GM12891 (cell line): ENCODE data around the gene EPS8L2.
A peak's percentile ranks its signal among the peaks of the same experiment; 100 is the strongest.

Experiments used
- DNase-seq: peaks from one replicate; pipeline ENCODE4 v3.0.0; 2011; ENCODE audit warnings: low spot score; ENCODE audit not compliant: insufficient read length
- FAIRE-seq: peaks from 2 replicates; lab custom pipeline; 2011; peaks lifted over from hg19 to GRCh38; lab: Jason Lieb, UNC
- PAX5 ChIP-seq: IDR thresholded peaks from 2 replicates; pipeline ENCODE4 v1.6.1; 2011; ENCODE audit warnings: low read length, moderate library complexity, mild to moderate bottlenecking; ENCODE audit not compliant: insufficient read depth, severe bottlenecking
- POLR2A ChIP-seq: IDR thresholded peaks from 2 replicates; pipeline ENCODE4 v1.6.1; 2011; ENCODE audit warnings: low read depth, low read length, control low read depth
- POLR2AphosphoS5 ChIP-seq: IDR thresholded peaks from 2 replicates; pipeline ENCODE4 v1.6.1; 2011; ENCODE audit warnings: low read depth, low read length, control low read depth
- POU2F2 ChIP-seq: IDR thresholded peaks from 2 replicates; pipeline ENCODE4 v1.6.1; 2011; ENCODE audit warnings: low read depth, mild to moderate bottlenecking, control low read depth, low read length, moderate library complexity
- SPI1 ChIP-seq: IDR thresholded peaks from 2 replicates; pipeline ENCODE4 v1.6.1; 2011; ENCODE audit warnings: low read depth, low read length, control low read depth
- TAF1 ChIP-seq: IDR thresholded peaks from 2 replicates; pipeline ENCODE4 v1.6.1; 2011; ENCODE audit warnings: low read depth, low read length, control low read depth

Gene EPS8L2

GRCh38 chr11:764322-765024 is 58.4 kb downstream of the EPS8L2 start:
- FAIRE-seq (no peak), DNase-seq (no peak)
- TF ChIP-seq POLR2AphosphoS5 (peak; percentile 43; the same call in 1 of the 2 replicates), TAF1 (no peak)

GRCh38 chr11:765025-765801 is 59.2 kb downstream of the EPS8L2 start:
- FAIRE-seq = peak; percentile 57
- TF ChIP-seq POLR2AphosphoS5 (peak; percentile 70), TAF1 (no peak), POLR2A (0 out of 2 replicates have a peak, but pooled peaks have one; percentile 31), SPI1 (no peak), PAX5 (no peak), POU2F2 (0 out of 2 replicates have a peak, but pooled peaks have one; percentile 13)

GRCh38 chr11:765802-766091 is 59.7 kb downstream of the EPS8L2 start:
- FAIRE-seq = no peak

More at GRCh38 chr11:765025-765801, 59.2 kb downstream of the EPS8L2 start:
- DNase-seq = no peak

GRCh38 chr11:766106-766935 is 60.3 kb downstream of the EPS8L2 start:
- FAIRE-seq = no peak
- TF ChIP-seq TAF1 (no peak), POU2F2 (no peak), POLR2A (no peak), POLR2AphosphoS5 (no peak), SPI1 (no peak), PAX5 (no peak)
- DNase-seq = no peak

More at GRCh38 chr11:765802-766091, 59.7 kb downstream of the EPS8L2 start:
- no peak for DNase-seq
- TF ChIP-seq TAF1 = no peak
- TF ChIP-seq POLR2A = no peak

GRCh38 chr11:766936-767210 is 60.8 kb downstream of the EPS8L2 start:
- DNase-seq (no peak), FAIRE-seq (no peak)
- TF ChIP-seq POU2F2 (no peak), SPI1 (no peak), PAX5 (no peak), POLR2A (no peak), POLR2AphosphoS5 (no peak), TAF1 (no peak)

- FAIRE-seq (no peak), DNase-seq (no peak)
- TF ChIP-seq POLR2A (peak; percentile 31; the same call in 1 of the 2 replicates), POU2F2 (no peak)
Observed at GRCh38 chr11:767238-767637, 61.2 kb downstream of the EPS8L2 start.

- FAIRE-seq (no peak), DNase-seq (no peak)
- TF ChIP-seq SPI1 (no peak), POLR2A (no peak), POU2F2 (no peak), POLR2AphosphoS5 (0 out of 2 replicates have a peak, but pooled peaks have one; percentile 7), TAF1 (no peak)
Observed at GRCh38 chr11:769887-770641, 64.0 kb downstream of the EPS8L2 start.

- DNase-seq (no peak), FAIRE-seq (no peak)
- TF ChIP-seq PAX5 = no peak
Observed at GRCh38 chr11:770642-771616, 64.9 kb downstream of the EPS8L2 start.

- no peak for TF ChIP-seq PAX5
- no peak for TF ChIP-seq POLR2A
- TF ChIP-seq TAF1 = no peak
- TF ChIP-seq POU2F2 = no peak
- FAIRE-seq (no peak), DNase-seq (no peak)
Observed at GRCh38 chr11:771617-772204, 65.7 kb downstream of the EPS8L2 start.
